ENCODE results near the gene MEGF9.

DNA sequence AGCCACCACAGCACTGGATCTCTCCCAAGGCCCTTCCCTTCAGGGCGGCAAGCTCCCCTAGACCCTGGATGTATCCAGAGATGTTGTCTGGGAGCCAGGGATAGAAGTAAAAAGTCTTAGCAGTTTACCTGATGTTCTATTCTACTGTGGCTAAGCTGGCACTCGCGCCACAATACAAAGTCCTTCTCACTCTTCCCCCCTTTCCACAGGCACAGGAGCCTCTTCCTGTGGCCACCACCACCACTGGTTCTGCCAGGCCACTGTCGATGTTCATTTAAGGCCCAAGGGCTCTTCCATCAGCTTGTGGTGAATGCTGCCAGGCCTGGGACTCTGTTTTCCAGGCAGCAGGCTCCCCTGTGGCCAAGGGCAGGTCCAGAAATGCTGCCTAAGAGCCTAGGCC lies 33.7 kb downstream of the MEGF9 start:
- TF ChIP-seq POLR2A (IDR thresholded peaks at IDR 0.05; ENCODE audit: borderline replicate concordance, extremely low read depth, insufficient read depth, insufficient read length) (no peak), EZH2 (IDR thresholded peaks at IDR 0.05) (no peak), POLR2AphosphoS5 (IDR thresholded peaks at IDR 0.05; ENCODE audit: low read depth, low read length) (no peak), ELF1 (IDR thresholded peaks at IDR 0.05; ENCODE audit: borderline replicate concordance, low read depth) (no peak), YY1 (IDR thresholded peaks at IDR 0.05; ENCODE audit: extremely low read depth, insufficient replicate concordance, low read depth, low read length) (no peak), ZNF274 (IDR thresholded peaks at IDR 0.05; ENCODE audit: low read depth, low read length) (no peak)
- TF ChIP-seq, protein P1, sequence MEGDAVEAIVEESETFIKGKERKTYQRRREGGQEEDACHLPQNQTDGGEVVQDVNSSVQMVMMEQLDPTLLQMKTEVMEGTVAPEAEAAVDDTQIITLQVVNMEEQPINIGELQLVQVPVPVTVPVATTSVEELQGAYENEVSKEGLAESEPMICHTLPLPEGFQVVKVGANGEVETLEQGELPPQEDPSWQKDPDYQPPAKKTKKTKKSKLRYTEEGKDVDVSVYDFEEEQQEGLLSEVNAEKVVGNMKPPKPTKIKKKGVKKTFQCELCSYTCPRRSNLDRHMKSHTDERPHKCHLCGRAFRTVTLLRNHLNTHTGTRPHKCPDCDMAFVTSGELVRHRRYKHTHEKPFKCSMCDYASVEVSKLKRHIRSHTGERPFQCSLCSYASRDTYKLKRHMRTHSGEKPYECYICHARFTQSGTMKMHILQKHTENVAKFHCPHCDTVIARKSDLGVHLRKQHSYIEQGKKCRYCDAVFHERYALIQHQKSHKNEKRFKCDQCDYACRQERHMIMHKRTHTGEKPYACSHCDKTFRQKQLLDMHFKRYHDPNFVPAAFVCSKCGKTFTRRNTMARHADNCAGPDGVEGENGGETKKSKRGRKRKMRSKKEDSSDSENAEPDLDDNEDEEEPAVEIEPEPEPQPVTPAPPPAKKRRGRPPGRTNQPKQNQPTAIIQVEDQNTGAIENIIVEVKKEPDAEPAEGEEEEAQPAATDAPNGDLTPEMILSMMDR (IDR thresholded peaks at IDR 0.05 in 2 of 3, conservative IDR thresholded peaks at IDR 0.05 in 1 of 3; ENCODE audit: borderline replicate concordance in 1 of 3, insufficient read depth in 1 of 3, low read depth in 2 of 3, low read length in 2 of 3) = no peak
